Measurements from ENCODE around the gene KRT13.

The KRT13 gene

GRCh38 chr17:41494524-41494923 is 10.9 kb downstream of the KRT13 start:
- no peak for DNase-seq (ENCODE audit: low spot score)

- no peak for DNase-seq (ENCODE audit: low spot score)
Observed at GRCh38 chr17:41492771-41493170, 12.6 kb downstream of the KRT13 start.

GRCh38 chr17:41492351-41492750 is 13.1 kb downstream of the KRT13 start:
- no peak for DNase-seq (ENCODE audit: low spot score)

- DNase-seq (ENCODE audit: low spot score), result no peak
Observed at GRCh38 chr17:41491476-41491875, 13.9 kb downstream of the KRT13 start.

GRCh38 chr17:41490000-41490990 is 15.1 kb downstream of the KRT13 start:
- no peak for DNase-seq (ENCODE audit: low spot score)

GRCh38 chr17:41489531-41489930 is 15.9 kb downstream of the KRT13 start, which contains the start of gene KRT36:
TSS of gene KRT36 (minus strand) at chr17:41489910. CDS start at chr17:41489864, 46 bp downstream.
- no peak for DNase-seq (ENCODE audit: low spot score)

- DNase-seq (ENCODE audit: low spot score), result no peak
Observed at GRCh38 chr17:41486809-41487530, 18.4 kb downstream of the KRT13 start.

- no peak for DNase-seq (ENCODE audit: low spot score)
Observed at GRCh38 chr17:41486316-41486715, 19.1 kb downstream of the KRT13 start.

GRCh38 chr17:41484920-41485904 is 20.2 kb downstream of the KRT13 start:
- no peak for DNase-seq (ENCODE audit: low spot score)

- DNase-seq (ENCODE audit: low spot score), result no peak
Observed at GRCh38 chr17:41483991-41484826, 21.2 kb downstream of the KRT13 start.

- no peak for DNase-seq (ENCODE audit: low spot score)
Observed at GRCh38 chr17:41483531-41483930, 21.9 kb downstream of the KRT13 start.

- DNase-seq (ENCODE audit: low spot score), result no peak
Observed at GRCh38 chr17:41481036-41481435, 24.4 kb downstream of the KRT13 start, which contains the start of gene KRT35. TSS of gene KRT35 (minus strand) at chr17:41481151. CDS start at chr17:41481097, 54 bp downstream.

GRCh38 chr17:41480581-41480980 is 24.8 kb downstream of the KRT13 start:
- no peak for DNase-seq (ENCODE audit: low spot score)

GRCh38 chr17:41480136-41480535 is 25.3 kb downstream of the KRT13 start:
- DNase-seq (ENCODE audit: low spot score), result no peak

- DNase-seq (ENCODE audit: low spot score), result no peak
Observed at GRCh38 chr17:41478237-41478636, 27.2 kb downstream of the KRT13 start.

GRCh38 chr17:41476866-41477815 is 28.3 kb downstream of the KRT13 start:
- DNase-seq (ENCODE audit: low spot score), result no peak

GRCh38 chr17:41475421-41475820 is 30.0 kb downstream of the KRT13 start:
- no peak for DNase-seq (ENCODE audit: low spot score)

GRCh38 chr17:41474863-41475262 is 30.5 kb downstream of the KRT13 start:
- no peak for DNase-seq (ENCODE audit: low spot score)

- DNase-seq (ENCODE audit: low spot score), result no peak
Observed at GRCh38 chr17:41468346-41468745, 37.1 kb downstream of the KRT13 start.

Measured in left forelimb (tissue), 1 donor.